ENCODE measurements around the gene FSHB.
"Not testable (repeated sequence)": the region's sequence is repeated elsewhere in the genome, so short reads cannot be mapped to it uniquely, and the experiment has no call there.

The FSHB gene

DNA sequence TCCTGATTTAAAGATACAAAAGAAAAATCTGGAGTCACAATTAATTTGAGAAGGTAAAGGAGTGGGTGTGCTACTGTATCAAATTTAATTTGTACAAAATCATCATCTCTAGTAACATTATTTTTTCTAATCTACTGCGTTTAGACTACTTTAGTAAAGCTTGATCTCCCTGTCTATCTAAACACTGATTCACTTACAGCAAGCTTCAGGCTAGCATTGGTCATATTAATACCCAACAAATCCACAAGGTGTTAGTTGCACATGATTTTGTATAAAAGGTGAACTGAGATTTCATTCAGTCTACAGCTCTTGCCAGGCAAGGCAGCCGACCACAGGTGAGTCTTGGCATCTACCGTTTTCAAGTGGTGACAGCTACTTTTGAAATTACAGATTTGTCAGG, at the start of gene FSHB:
FSHB (plus strand) TSS at position 301 of the 400 bp plus-strand sequence. CDS start 889 bp downstream, outside the sequence.
- H3K4me1 ChIP-seq (ENCODE audit: control insufficient read depth in 1 of 2, insufficient read depth in 2 of 2, low read length in 2 of 2), result no peaks in the 10 kb centered on the region
- no peak within 1 kb of the TSS for H3K27ac ChIP-seq (ENCODE audit: low read depth, low read length)
- H3K9ac ChIP-seq (ENCODE audit: low read depth in 1 of 2, low read length in 2 of 2), result no peak within 1 kb of the TSS
- no peaks in the 10 kb centered on the region for H3K36me3 ChIP-seq (ENCODE audit: control insufficient read depth in 1 of 2, insufficient read depth in 2 of 2, low read length in 2 of 2)
- peaks cover 3 to 6% of the 10 kb centered on the region in 2 donors for H3K9me3 ChIP-seq (ENCODE audit: control insufficient read depth in 1 of 2, low read length in 2 of 2)
- no peak within 1 kb of the TSS for H3K4me3 ChIP-seq (ENCODE audit: low read depth in 1 of 2, low read length in 2 of 2)
- H3K27me3 ChIP-seq (ENCODE audit: control insufficient read depth in 1 of 2, insufficient read depth in 2 of 2, low read length in 2 of 2), result no peaks in the 10 kb centered on the region

- Histone ChIP-seq H3K27ac (ENCODE audit: low read depth, low read length) (no peak overlapping the region), H3K9ac (ENCODE audit: low read depth in 1 of 2, low read length in 2 of 2) (no peak overlapping the region), H3K9me3 (ENCODE audit: control insufficient read depth in 1 of 2, low read length in 2 of 2) (no peaks in the 10 kb centered on the region)
These were observed 44.1 kb upstream of the FSHB start for GRCh38 chr11:30186748-30187147.

DNA sequence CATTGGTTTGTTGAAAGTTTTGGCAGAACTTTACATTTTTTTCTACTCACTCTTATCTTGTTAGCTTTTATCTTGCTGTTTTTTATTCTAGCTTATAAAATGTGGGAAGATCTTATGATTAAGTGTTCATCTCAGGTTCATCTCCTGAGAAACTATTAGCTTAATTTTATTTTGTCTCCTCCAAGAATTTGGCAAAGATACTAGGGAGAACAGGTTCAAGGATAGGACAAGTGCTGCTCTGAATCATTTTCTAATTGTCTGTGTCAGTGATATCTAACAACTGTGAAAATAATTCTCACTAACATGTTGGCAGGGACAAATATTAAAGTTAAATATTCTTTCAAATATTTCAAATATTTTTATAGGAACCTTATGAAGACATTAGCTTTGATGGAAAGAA, 38.2 kb upstream of the FSHB start:
- no peak overlapping the region for H3K9ac ChIP-seq (ENCODE audit: low read depth in 1 of 2, low read length in 2 of 2)
- H3K4me3 ChIP-seq (ENCODE audit: low read depth in 1 of 2, low read length in 2 of 2), result no peak overlapping the region

More at GRCh38 chr11:30186748-30187147, 44.1 kb upstream of the FSHB start:
- Histone ChIP-seq H3K27me3 (ENCODE audit: control insufficient read depth in 1 of 2, insufficient read depth in 2 of 2, low read length in 2 of 2) (no peaks in the 10 kb centered on the region), H3K36me3 (ENCODE audit: control insufficient read depth in 1 of 2, insufficient read depth in 2 of 2, low read length in 2 of 2) (no peaks in the 10 kb centered on the region), H3K4me1 (ENCODE audit: control insufficient read depth in 1 of 2, insufficient read depth in 2 of 2, low read length in 2 of 2) (no peaks in the 10 kb centered on the region), H3K4me3 (ENCODE audit: low read depth in 1 of 2, low read length in 2 of 2) (no peak overlapping the region)

DNA sequence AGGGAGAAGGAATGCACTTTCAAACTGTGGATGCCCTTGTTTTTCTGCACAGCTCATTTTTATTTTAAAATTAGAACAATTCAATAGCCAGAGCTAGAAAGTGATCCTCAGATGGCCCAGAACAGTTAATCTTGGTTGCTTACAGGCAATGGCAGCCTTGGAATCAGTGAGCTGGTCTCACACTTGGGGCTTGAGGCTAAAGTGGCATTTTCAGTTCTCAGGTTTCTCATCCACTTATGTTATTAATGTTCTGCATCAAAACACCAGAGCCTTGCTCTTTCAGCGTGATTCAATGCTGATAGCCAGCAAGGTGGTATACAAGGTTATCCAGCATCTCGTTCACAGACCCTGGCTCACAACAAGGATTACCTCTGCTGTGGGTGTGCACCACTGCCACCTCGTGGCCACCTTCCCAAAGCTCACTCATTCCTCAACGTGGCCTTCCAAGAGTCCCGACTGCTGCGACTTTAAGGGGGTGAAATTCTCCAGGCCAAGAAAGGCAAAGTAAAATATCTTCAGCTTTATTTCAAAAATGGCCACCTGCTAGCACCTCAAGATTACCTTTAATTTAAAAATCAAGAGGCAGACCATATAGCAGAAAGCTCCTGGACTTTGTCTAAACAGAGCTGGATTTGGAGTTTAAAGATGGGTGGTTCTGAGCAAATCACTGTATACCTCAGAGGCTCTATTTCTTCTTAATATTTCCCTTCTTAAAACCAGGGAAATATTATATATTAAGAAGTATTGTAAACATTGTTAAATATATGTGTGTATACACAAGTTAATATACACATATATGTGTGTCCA, 34.2 kb upstream of the FSHB start:
- no peaks in the 10 kb centered on the region for H3K9me3 ChIP-seq (ENCODE audit: control insufficient read depth in 1 of 2, low read length in 2 of 2)
- H3K9ac ChIP-seq (ENCODE audit: low read depth in 1 of 2, low read length in 2 of 2), result no peak overlapping the region
- no peaks in the 10 kb centered on the region for H3K4me1 ChIP-seq (ENCODE audit: control insufficient read depth in 1 of 2, insufficient read depth in 2 of 2, low read length in 2 of 2)
- no peak overlapping the region for H3K4me3 ChIP-seq (ENCODE audit: low read depth in 1 of 2, low read length in 2 of 2)
- H3K27ac ChIP-seq (ENCODE audit: low read depth, low read length), result no peak overlapping the region
- no peaks in the 10 kb centered on the region for H3K36me3 ChIP-seq (ENCODE audit: control insufficient read depth in 1 of 2, insufficient read depth in 2 of 2, low read length in 2 of 2)
- H3K27me3 ChIP-seq (ENCODE audit: control insufficient read depth in 1 of 2, insufficient read depth in 2 of 2, low read length in 2 of 2), result no peaks in the 10 kb centered on the region

More for the DNA sequence above, 38.2 kb upstream of the FSHB start:
- Histone ChIP-seq H3K27ac (ENCODE audit: low read depth, low read length) (no peak overlapping the region), H3K36me3 (ENCODE audit: control insufficient read depth in 1 of 2, insufficient read depth in 2 of 2, low read length in 2 of 2) (no peaks in the 10 kb centered on the region), H3K27me3 (ENCODE audit: control insufficient read depth in 1 of 2, insufficient read depth in 2 of 2, low read length in 2 of 2) (no peaks in the 10 kb centered on the region), H3K4me1 (ENCODE audit: control insufficient read depth in 1 of 2, insufficient read depth in 2 of 2, low read length in 2 of 2) (no peaks in the 10 kb centered on the region), H3K9me3 (ENCODE audit: control insufficient read depth in 1 of 2, low read length in 2 of 2) (no peaks in the 10 kb centered on the region)

DNA sequence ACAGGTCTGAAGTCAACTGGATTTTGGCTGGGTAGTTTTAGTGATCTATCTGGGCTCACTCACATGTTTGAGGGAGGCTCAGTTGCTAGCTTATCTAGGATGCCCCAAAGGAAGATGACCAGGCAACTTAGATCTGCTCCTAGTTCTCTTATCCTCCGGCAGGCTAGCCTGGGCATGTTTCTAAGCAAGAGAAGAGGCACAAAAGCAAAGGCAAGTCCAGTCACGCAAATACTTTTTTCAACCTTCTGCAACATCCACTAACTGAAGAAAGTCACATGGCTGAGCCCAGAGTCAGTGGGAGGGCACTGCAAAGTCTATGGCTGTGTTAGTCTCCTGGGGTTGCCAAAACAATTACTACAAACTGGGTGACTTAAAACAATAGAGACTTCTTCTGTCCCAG, 32.9 kb upstream of the FSHB start:
- no peak overlapping the region for H3K27ac ChIP-seq (ENCODE audit: low read depth, low read length)
- no peaks in the 10 kb centered on the region for H3K27me3 ChIP-seq (ENCODE audit: control insufficient read depth in 1 of 2, insufficient read depth in 2 of 2, low read length in 2 of 2)
- H3K36me3 ChIP-seq (ENCODE audit: control insufficient read depth in 1 of 2, insufficient read depth in 2 of 2, low read length in 2 of 2), result no peaks in the 10 kb centered on the region
- H3K4me3 ChIP-seq (ENCODE audit: low read depth in 1 of 2, low read length in 2 of 2), result no peak overlapping the region
- H3K9me3 ChIP-seq (ENCODE audit: control insufficient read depth in 1 of 2, low read length in 2 of 2), result no peaks in the 10 kb centered on the region
- no peak overlapping the region for H3K9ac ChIP-seq (ENCODE audit: low read depth in 1 of 2, low read length in 2 of 2)
- no peaks in the 10 kb centered on the region for H3K4me1 ChIP-seq (ENCODE audit: control insufficient read depth in 1 of 2, insufficient read depth in 2 of 2, low read length in 2 of 2)

GRCh38 chr11:30202989-30203388, 27.8 kb upstream of the FSHB start:
- H3K9me3 ChIP-seq (ENCODE audit: control insufficient read depth in 1 of 2, low read length in 2 of 2); H3K4me1 ChIP-seq (ENCODE audit: control insufficient read depth in 1 of 2, insufficient read depth in 2 of 2, low read length in 2 of 2): not testable (repeated sequence)

GRCh38 chr11:30203850-30204249, 27.0 kb upstream of the FSHB start:
- H3K9me3 ChIP-seq (ENCODE audit: control insufficient read depth in 1 of 2, low read length in 2 of 2), result no peaks in the 10 kb centered on the region
- no peaks in the 10 kb centered on the region for H3K27me3 ChIP-seq (ENCODE audit: control insufficient read depth in 1 of 2, insufficient read depth in 2 of 2, low read length in 2 of 2)
- no peaks in the 10 kb centered on the region for H3K4me1 ChIP-seq (ENCODE audit: control insufficient read depth in 1 of 2, insufficient read depth in 2 of 2, low read length in 2 of 2)
- H3K9ac ChIP-seq (ENCODE audit: low read depth in 1 of 2, low read length in 2 of 2), result no peak overlapping the region
- H3K27ac ChIP-seq (ENCODE audit: low read depth, low read length), result no peak overlapping the region
- H3K36me3 ChIP-seq (ENCODE audit: control insufficient read depth in 1 of 2, insufficient read depth in 2 of 2, low read length in 2 of 2), result no peaks in the 10 kb centered on the region
- H3K4me3 ChIP-seq (ENCODE audit: low read depth in 1 of 2, low read length in 2 of 2), result no peak overlapping the region

More at GRCh38 chr11:30202989-30203388, 27.8 kb upstream of the FSHB start:
- not testable (repeated sequence) for H3K9ac ChIP-seq (ENCODE audit: low read depth in 1 of 2, low read length in 2 of 2); H3K27ac ChIP-seq (ENCODE audit: low read depth, low read length); H3K36me3 ChIP-seq (ENCODE audit: control insufficient read depth in 1 of 2, insufficient read depth in 2 of 2, low read length in 2 of 2); H3K27me3 ChIP-seq (ENCODE audit: control insufficient read depth in 1 of 2, insufficient read depth in 2 of 2, low read length in 2 of 2); H3K4me3 ChIP-seq (ENCODE audit: low read depth in 1 of 2, low read length in 2 of 2)

GRCh38 chr11:30206249-30206996, 24.4 kb upstream of the FSHB start:
- H3K9me3 ChIP-seq (ENCODE audit: control insufficient read depth in 1 of 2, low read length in 2 of 2), result no peaks in the 10 kb centered on the region
- H3K4me1 ChIP-seq (ENCODE audit: control insufficient read depth in 1 of 2, insufficient read depth in 2 of 2, low read length in 2 of 2), result no peaks in the 10 kb centered on the region
- H3K36me3 ChIP-seq (ENCODE audit: control insufficient read depth in 1 of 2, insufficient read depth in 2 of 2, low read length in 2 of 2), result no peaks in the 10 kb centered on the region
- no peak overlapping the region for H3K4me3 ChIP-seq (ENCODE audit: low read depth in 1 of 2, low read length in 2 of 2)
- no peaks in the 10 kb centered on the region for H3K27me3 ChIP-seq (ENCODE audit: control insufficient read depth in 1 of 2, insufficient read depth in 2 of 2, low read length in 2 of 2)
- H3K9ac ChIP-seq (ENCODE audit: low read depth in 1 of 2, low read length in 2 of 2), result no peak overlapping the region
- H3K27ac ChIP-seq (ENCODE audit: low read depth, low read length), result no peak overlapping the region

- no peaks in the 10 kb centered on the region for H3K36me3 ChIP-seq (ENCODE audit: control insufficient read depth in 1 of 2, insufficient read depth in 2 of 2, low read length in 2 of 2)
- H3K4me3 ChIP-seq (ENCODE audit: low read depth in 1 of 2, low read length in 2 of 2), result no peak overlapping the region
- no peak overlapping the region for H3K27ac ChIP-seq (ENCODE audit: low read depth, low read length)
- no peak overlapping the region for H3K9ac ChIP-seq (ENCODE audit: low read depth in 1 of 2, low read length in 2 of 2)
- no peaks in the 10 kb centered on the region for H3K4me1 ChIP-seq (ENCODE audit: control insufficient read depth in 1 of 2, insufficient read depth in 2 of 2, low read length in 2 of 2)
- no peaks in the 10 kb centered on the region for H3K9me3 ChIP-seq (ENCODE audit: control insufficient read depth in 1 of 2, low read length in 2 of 2)
- no peaks in the 10 kb centered on the region for H3K27me3 ChIP-seq (ENCODE audit: control insufficient read depth in 1 of 2, insufficient read depth in 2 of 2, low read length in 2 of 2)
These were observed 20.5 kb upstream of the FSHB start for GRCh38 chr11:30210357-30210756.

GRCh38 chr11:30216534-30216933, 14.3 kb upstream of the FSHB start:
- H3K4me1 ChIP-seq (ENCODE audit: control insufficient read depth in 1 of 2, insufficient read depth in 2 of 2, low read length in 2 of 2), result no peaks in the 10 kb centered on the region
- no peaks in the 10 kb centered on the region for H3K36me3 ChIP-seq (ENCODE audit: control insufficient read depth in 1 of 2, insufficient read depth in 2 of 2, low read length in 2 of 2)
- H3K9ac ChIP-seq (ENCODE audit: low read depth in 1 of 2, low read length in 2 of 2), result no peak overlapping the region
- no peak overlapping the region for H3K4me3 ChIP-seq (ENCODE audit: low read depth in 1 of 2, low read length in 2 of 2)
- no peaks in the 10 kb centered on the region for H3K27me3 ChIP-seq (ENCODE audit: control insufficient read depth in 1 of 2, insufficient read depth in 2 of 2, low read length in 2 of 2)
- no peak overlapping the region for H3K27ac ChIP-seq (ENCODE audit: low read depth, low read length)
- H3K9me3 ChIP-seq (ENCODE audit: control insufficient read depth in 1 of 2, low read length in 2 of 2), result no peaks in the 10 kb centered on the region
